Right hindlimb (tissue), 1 donor: ENCODE measurements around the gene POLA1.

Experiments used
- DNase-seq: peaks from one replicate; pipeline ENCODE4 v3.0.0-alpha.2; 2018

Gene POLA1

DNA sequence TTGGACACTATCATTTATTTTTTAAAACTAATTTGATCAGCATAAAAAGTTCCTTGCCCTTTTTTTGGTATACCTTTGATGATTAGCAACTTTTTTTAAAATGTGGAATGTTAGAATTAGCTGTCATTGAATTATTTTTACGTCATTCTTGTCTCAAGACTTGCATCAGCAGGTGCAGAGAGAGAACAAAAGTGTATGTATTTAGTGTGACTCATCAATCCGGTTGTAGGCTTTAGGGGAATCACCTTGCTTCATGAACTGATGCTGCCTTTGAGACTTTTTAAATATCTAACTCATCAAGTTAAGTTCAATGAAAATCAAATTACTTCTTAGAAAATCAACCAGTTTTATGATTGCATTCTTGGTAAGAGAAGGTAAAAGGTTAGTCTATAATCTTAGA lies 197.0 kb downstream of the POLA1 start:
- DNase-seq: no peak

DNA sequence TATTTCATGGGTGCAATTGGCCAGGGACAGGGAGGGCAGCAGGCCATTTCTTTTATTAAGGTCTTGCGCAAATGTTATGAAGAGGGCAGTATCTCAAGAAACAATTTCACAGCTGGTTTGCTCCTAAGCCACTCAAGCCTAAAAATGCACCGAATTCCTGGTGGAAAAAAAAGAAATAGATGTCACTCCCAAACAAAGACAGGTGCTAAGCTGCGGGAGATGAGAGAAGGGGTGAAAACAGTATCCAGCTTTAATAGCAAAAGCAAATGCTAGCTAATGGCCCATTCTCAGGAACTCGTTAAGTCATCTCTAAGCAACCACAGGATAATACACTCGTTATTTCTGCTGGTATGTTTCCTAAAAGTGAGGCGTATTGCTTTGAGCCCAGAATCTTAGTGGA lies 205.7 kb downstream of the POLA1 start:
- no peak for DNase-seq

DNA sequence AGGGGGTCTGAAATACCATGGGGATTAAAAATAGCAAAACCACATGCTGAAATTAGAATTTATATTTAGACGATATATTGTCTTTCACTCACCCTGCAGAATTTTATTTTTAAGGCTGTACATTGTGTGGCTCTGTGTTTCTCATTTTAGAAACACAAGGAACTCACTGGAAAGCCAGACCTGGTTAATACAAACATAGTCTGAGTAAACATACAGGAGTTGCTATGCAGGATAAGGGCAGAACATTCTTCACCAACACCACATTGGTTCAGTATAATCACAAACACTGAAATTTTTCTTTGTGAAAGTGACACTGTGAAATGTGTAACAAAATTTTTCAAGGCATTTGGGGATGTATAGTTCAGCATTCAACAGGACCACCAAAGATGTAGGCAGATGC lies 206.5 kb downstream of the POLA1 start:
- DNase-seq: no peak

DNA sequence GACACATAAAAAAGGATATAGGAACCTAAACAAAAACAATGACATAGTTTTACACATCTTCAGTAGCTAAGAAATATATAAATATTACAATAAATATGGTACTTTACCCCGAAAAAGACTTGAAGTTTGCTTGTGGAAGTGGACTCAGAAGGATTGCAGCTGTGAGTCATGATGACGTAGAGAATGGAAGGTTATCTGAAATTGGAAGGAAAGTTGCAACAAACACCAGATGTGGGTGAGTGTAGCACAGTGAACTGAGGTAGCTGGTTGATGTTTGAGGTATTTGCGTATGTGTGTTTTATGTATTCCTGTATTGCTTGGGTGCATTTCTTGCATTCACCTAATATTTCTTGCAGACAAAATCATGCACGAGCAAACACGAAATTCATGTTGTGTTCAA lies 209.1 kb downstream of the POLA1 start:
- DNase-seq: no peak

DNA sequence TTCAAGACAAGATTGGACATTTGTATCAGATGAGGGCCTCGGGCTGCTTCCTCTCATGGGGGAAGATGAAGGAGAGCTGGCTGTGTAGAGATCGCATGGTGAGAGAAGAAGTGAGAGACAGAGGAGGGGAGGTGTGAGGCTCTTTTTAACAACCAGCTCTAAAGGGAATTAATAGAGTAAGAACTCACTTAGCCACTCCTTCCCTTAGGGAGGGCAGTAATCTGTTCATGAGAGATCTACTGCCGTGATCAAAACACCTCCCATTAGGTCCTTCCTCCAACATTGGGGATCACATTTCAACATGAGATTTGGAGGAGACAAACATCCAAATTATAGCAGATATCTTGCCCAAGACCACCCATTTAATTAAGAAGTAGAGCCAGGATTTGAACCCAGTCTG lies 225.0 kb downstream of the POLA1 start:
- DNase-seq: no peak

DNA sequence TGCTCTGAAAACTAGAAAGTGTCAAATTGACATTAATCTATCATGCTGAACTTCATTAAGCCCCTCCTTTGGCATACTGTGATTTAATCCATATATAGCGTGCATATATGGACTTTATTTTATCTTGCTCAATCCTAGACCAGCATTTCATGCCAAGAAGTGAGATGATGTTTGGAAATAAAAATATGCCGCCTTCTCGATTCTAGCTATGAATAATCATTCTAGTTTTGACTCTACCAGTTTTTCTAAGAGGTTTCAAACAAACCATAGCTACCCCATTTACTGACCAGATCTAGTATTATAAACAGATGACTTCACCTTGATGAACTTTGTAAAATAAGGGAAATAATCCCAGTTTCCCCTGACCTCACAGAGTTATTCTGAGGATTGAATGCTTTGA lies 227.1 kb downstream of the POLA1 start:
- DNase-seq: no peak

DNA sequence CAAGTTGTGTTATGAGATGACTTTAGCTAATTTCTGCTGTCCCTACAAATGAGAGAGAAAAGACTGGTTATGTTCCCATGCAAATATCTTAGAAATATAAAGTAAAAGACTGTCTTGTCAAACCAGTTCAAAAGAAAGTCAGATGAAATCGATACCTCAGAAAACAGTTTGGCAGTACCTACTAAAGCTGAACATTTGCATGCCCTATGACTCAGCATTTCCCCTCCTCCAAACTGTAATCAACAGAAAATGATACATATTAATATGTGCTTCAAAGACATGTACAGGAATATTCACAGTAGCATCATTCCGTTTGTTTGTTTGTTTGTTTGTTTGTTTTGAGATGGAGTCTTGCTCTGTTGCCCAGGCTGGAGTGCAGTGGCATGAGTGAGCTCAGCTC lies 231.7 kb downstream of the POLA1 start:
- DNase-seq: no peak

DNA sequence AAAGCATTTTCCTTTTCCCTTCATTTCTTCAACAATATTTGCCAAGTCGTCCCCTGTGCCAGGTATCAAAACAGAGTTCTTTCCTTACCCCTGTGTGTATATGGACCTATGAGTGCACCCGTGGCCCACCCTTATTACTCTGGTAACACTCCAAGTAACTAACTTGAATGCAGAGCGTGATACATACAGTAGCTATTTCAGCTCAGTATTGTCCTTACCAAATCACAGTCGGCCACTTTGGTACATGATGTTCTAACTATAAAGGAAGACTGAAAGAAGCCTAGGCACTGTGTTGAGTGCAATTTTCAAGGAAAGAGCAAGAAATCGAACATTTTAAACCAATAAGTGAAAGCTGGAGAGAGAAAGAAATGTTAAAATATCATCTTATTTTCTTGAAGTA lies 233.7 kb downstream of the POLA1 start:
- no peak for DNase-seq

DNA sequence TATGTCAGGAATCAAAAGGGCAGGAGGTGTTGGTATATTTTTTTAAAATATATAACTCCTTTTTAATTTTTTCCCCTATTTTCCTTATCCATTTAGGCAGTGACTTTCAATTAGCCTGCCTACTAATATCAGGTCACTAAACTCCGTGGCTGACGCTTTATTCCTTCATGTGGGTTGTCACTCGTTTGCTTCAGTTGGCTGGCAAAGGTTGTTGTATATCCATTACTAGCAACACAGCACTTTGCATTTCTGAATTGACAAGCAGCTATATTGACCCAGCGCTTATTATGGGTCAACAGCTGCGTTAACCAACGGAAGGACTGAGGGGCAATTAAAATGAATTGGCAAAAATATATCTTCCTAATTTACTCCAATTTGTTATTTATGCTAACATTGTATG lies 234.4 kb downstream of the POLA1 start:
- DNase-seq: no peak

DNA sequence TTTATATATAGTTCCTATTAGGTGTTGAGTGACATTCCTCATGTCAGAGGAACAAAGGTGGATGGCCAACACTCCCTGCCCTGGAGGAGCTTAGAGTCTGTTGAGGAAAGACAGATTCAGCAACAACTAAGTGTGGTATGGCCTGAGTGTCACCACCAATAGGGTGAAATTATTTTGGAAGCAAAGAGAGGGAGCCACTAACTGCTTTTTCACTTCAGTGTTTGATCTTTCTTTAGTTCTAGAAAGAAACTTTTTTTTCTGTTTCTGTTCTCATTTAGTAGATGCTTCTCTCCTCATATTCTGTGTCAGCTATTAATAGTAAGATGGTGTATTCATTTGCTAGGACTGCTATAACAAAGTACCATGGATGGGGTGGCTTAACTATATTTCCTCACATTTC lies 240.6 kb downstream of the POLA1 start:
- DNase-seq: no peak

DNA sequence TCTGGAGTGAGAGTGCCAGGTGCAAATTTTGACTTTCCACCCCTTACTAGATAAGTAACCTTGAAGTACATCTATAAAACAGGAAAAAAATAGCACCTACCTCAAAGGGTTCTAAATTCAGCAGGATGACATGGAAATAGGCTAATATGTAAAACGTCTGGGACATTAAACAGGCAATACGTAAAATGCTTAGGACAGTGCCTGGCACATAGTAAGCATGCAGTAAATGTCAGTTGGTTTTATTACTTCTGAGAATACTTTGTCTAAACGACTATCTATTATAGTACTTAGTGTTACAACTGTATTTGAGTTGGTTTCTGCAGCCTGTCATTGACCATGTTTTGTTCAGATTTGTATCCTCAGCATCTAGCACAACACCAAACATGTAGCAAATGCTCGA lies 251.3 kb downstream of the POLA1 start:
- DNase-seq: no peak

DNA sequence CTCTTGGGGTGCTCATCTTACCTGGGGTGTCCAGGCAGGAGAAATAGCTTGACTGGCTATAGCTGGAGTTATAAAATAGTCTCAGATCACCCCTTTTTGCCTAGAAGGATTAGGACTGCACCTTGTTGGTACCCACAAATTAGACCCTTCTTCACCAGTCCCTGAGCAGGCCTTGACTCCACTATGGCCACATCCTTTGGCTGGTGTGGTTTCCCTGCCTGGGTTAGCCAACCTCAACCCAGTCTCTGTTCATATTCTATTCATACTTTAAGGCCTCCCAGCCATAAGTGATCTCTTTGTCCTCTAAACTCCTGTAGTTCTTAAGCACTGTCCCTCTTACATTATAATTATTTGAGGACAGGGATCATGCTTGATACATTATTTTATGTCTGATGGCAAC lies 252.7 kb downstream of the POLA1 start:
- no peak for DNase-seq

DNA sequence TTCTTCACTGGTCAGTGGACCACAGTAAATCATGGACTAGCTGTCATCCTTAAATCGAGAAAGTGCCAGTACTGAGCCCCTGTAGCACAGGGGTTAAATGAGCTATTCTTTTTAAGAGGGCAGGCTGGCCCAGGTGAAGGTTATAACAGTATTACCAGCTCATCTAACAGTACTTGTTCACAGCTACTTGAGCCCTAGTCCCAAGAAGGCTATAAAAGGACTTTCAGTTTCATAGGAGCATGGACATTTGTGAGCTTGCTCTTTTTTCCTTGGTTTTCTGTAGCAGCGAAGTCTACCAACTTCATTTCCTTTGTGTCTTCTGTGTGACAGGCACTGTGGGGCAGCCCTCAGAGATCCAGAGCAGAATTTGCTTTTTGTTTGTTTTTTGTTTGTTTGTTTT lies 261.0 kb downstream of the POLA1 start:
- DNase-seq: no peak

DNA sequence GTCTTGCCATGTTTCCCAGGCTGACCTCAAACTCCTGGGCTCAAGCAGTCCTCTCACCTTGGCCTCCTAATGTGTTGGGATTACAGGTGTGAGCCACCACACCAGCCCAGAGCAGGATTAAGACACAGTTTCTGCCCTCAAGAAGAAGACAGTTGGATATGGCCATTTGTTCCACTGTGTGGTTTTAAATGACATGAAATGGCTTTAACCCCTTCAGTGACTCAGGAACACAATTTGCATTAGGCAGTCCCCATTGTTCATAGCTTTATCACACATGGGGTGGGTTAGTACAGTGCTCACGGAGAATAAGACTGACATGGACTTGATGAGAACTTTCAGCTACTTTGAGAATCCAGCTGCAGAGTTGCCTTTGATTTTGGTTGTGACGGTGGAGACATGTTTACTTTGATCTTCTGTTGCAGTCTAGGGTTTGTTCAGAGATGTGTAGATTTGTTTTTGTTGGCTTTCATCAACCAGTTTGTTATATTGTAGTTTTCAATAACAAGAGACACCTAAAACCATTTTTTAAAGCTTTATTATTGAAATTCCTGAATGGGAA lies 261.7 kb downstream of the POLA1 start:
- no peak for DNase-seq

DNA sequence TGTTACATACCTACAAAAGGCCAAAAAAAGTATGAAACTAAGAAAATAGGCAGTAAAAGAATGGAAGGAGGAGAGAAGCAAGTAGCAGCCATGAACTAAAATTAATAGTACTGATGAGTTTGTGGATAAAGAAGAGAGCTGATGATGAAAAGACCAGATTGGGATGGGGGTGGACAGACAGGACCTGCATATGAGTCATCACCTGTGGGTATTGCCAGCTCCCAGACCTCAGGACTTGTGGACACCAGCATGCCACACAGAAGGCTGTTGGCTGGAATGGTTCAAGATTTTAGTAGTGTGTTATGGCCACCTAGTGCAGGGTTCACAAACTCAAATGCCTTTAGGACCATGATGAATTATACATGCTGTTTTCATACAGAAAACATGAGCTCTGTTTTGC lies 263.1 kb downstream of the POLA1 start:
- no peak for DNase-seq

DNA sequence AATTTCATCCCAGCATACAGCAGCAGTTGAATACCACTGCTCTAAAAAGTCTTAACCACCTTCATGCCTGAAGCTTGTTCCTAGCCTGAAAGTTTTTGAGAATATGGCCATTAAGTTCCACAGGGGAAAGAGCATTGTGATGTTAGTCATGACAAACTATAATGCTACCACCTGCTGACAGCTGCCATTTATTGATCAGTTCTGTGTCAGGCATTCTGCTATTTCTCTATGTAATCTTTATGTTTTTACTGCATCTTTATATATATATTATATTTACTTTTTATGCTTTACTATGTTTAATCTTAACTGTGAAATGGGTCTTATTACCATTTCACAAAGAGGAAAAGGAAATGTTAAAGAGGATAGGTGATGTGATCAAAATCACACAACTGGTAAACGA lies 268.1 kb downstream of the POLA1 start:
- DNase-seq: no peak

DNA sequence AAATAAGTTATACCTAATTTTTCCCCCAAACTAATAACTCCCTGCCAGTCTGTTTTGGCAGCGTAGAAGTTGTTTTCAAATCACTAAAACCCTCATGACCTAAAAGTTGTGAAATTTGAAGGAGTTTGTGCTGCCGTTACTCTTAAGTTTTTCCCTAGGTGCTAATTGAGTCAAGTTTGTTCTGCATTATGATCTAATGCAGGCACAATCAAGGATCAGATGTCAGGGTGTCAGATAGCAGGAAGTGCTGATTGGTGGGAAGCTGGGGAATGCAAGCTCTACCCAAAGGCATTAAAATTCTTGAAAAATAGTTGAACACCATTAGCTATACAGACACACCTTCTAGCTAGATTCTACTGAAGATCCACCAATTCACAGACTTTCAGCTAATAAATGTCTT lies 270.1 kb downstream of the POLA1 start:
- DNase-seq: no peak

DNA sequence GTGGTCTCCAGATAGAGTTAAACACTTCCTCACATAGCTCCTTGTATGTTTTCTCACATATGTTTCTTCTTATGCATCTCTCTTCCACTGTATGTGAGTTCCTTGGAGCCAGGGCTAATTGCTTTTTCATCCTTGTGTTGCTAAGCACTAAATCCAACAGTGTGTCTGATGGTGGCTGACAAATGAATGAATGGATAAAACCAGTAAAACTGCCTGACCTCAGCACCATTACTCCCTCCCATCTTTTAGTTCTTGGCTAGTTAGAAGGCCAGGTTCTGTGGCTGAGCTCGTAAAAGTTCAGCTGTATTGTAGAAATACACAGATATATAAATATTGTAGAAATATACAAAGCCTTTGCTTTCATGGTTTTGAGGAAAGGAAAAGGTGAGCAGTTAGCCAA lies 271.7 kb downstream of the POLA1 start:
- no peak for DNase-seq

DNA sequence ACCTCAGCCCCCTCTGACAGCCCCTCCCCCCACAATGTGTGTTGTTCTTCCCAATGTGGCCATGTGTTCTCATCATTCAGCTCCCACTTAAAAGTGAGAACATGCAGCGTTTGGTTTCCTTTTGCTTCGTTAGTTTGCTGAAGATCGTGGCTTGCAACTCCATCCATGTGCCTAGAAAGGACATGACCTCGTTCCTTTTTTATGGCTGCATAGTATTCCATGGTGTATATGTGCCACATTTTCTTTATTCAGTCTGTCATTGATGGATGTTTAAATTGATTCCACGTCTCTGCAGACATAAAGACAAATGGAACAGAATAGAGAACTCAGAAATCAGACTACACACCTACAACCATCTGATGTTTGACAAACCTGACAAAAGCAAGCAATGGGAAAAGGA lies 276.1 kb downstream of the POLA1 start:
- DNase-seq: no peak

DNA sequence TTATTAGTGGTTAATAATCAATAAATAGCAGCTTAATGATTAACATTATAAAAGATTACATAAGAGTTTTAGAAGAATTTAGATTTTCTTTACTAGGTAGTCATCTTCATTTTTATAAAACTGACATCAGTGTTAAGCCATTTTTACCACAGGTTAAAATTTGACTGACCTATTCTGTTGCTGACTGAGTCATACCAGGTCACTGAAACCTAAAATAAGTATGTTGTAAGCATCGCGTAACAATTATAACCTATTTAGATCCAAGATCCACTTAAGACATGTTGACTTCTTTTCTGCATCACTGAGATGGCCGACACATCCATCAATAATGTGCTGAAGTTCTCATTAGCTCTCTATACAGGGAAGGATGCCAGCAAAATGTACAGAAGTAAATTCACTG lies 285.4 kb downstream of the POLA1 start:
- no peak for DNase-seq

DNA sequence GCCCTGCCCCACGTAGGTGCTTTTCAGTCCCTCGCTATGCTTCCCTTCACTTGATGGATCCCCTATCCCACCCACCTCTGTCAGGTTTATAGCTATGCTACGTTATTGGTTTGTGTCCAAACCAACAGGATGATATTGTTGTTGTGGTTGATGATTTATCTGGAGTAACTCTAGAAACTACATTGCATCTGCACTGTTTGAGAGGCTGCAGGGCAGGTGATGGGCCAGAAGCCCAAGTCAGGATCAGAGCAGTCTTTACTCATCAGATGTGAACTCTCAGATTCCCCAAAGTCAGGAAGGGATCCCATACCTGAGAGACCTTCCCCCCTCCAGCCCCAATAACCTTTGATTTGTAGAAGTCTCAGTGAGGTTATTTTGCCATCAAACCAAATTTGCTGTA lies 287.3 kb downstream of the POLA1 start:
- DNase-seq: no peak

DNA sequence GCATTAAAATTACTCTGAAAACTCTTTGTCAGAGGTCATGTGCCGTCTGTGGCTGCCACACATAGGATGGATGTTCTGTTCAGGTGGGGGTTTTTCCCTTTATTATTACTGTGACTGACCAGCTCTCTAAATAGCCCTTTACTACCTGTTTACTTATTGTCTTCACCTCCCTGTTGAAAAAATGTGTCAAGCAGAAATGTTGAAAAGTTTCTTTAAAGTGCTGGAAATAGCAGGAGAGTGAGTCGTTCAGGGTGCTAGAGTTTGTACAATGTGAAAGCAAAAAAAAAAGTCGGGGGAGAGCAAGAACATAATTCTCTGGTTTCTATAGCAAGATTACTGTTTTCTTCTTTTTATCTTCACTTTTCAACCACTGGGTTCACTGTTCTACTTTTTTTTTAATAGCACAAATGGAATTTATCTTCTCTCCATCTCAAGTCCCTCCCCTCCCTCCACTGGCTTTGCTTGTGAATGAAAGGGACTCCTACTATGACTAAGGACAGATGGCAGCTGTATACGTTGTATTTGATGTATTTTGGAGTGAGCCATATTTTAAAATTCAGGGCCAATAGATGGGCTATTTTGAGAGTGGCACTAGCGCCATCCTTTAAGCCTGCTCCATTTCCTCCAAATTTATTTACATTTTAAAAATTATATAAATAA lies 288.7 kb downstream of the POLA1 start:
- no peak for DNase-seq

DNA sequence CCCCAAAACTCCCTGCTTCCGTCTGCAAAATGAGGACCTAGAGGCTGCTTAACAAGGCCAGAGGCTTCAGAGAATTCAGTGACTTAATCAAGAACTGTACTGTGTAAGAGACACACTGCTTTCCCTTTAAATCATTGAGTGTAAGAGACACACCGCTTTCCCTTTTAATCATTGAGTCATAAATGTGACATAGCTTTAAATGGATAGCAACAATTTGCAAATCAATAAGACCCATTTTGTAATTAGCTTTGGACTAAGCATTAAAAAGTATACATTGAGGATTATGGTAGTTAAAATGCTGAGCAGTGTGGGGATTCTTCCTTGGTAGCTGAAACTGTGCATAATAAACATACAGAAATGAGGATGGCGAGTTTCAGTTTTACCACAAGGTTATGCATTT lies 290.2 kb downstream of the POLA1 start:
- no peak for DNase-seq

DNA sequence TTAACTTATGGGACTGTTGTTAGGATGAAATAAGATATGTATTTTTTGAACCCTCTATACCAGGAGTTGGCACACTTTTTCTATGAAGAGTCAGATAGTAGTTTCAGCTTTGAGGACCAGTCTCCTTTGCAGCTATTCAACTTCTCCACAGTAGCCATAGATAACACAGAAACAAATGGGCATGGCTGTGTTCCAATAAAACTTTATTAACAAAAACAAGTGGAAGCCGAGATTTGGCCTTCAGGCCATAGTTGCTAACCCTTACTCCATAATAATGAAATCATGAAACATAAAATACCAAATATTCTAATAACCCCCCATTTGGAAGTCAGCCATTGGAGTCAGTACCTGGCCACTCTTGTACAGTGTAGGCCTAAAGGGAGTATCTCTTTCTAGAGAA lies 291.4 kb downstream of the POLA1 start:
- DNase-seq: no peak

DNA sequence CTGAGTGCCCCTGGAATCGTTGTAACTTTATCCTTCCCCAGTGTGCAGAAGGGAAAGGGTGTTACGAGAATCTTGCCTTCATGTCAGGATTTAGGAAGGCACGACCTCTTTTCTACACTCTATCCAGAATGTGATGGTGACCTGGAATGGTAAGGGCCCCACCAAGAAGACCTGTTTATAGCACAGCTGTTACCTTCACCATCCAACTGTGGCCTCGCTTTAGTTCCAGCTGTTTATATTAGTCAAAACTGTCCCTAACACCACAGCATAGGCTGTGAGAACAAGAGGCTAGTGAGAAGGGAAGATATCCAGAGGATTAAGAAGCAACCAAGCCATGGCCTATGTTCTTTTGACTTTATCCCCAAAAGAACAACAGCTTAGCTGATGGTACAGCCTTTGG lies 294.0 kb downstream of the POLA1 start:
- DNase-seq: no peak

DNA sequence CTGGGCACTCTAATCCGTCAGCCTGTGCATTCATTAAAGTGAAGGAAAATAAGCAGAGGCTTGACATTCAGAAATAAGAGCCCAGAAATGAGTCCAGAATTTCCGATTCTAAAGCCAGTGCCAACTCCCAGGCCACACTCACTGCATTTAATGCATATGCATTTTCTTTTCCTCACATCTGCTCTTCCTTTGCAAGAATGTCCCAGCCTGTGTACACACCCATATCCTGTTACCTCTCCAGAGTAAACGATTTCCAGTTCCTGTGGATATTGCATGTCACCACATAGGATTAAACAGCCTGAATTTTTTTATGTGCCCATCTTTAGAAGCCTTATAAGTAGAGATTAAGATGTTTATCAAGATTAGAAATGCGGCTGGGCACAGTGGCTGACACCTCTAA lies 294.6 kb downstream of the POLA1 start:
- DNase-seq: no peak
